Right cardiac atrium (tissue), 5 donors: ENCODE results near the gene ZNF557. TPM values are rescaled to one million over a fixed set of nuclear protein-coding genes. Genes with fewer than 3 reads are reported as not detected.
"Not testable (repeated sequence)": the region's sequence is repeated elsewhere in the genome, so short reads cannot be mapped to it uniquely, and the experiment has no call there.

Experiments
- ATAC-seq, 2 donors: fragments of 200-7000 bp; cut with Tn5 transposase; one replicate each; pipeline versions ENCODE4 v1.8.0 to v1.9.1; 2020; ENCODE audit warnings: moderate library complexity in 2 of 2, mild to moderate bottlenecking in 1 of 2
- DNase-seq, 3 donors: peaks; one replicate each; pipeline ENCODE4 v3.0.0-alpha.2; 2020
- H3K27ac ChIP-seq: one replicate; pipeline ENCODE4 v1.5.1; 2013; ENCODE audit warnings: mild to moderate bottlenecking, low read length, control low read depth, moderate library complexity
- H3K27me3 ChIP-seq: one replicate; pipeline ENCODE4 v1.6.1; 2013; ENCODE audit not compliant: control insufficient read depth, insufficient read depth
- H3K4me1 ChIP-seq: one replicate; pipeline ENCODE4 v1.6.1; 2013; ENCODE audit warnings: low read length; ENCODE audit not compliant: control insufficient read depth, insufficient read depth
- H3K4me3 ChIP-seq: one replicate; pipeline ENCODE4 v1.5.1; 2013; ENCODE audit warnings: low read length, control low read depth
- H3K9me3 ChIP-seq: one replicate; pipeline ENCODE4 v1.6.1; 2013; ENCODE audit warnings: low read length; ENCODE audit not compliant: control insufficient read depth
- WGBS: extraction: QIAGEN DNeasy Blood & Tissue Kit; methylation state at CpG from one replicate; pipeline ENCODE4 v1.1.7; 2013; 5-methylcytosine and 5-hydroxymethylcytosine counted together
- intact Hi-C, 4 donors: fragments of 100-400 bp; cut with DNase I; formaldehyde crosslinking; loops; one replicate each; pipeline versions ENCODE4 v1.11.0 to v1.14.0; 2022 to 2023
- long read RNA-seq, 4 donors: library from polyadenylated mRNA; unstranded; transcript quantifications; one replicate each; pipeline ENCODE4 v2.0.0, GENCODE V29; 2020 to 2021
- polyA plus RNA-seq: library from polyadenylated mRNA; stranded (reverse); fragments of 200-250 nt; gene quantifications from one replicate; pipeline ENCODE4 v1.2.3, GENCODE V29; 2013
- total RNA-seq, 4 donors: library from RNA; stranded (reverse); fragmentation: NEBNext Ultra II Directional; extraction: Animal tissue kit (Norgen Biotek cat#: 25700); gene quantifications; one replicate each; pipeline ENCODE4 v1.2.1, GENCODE V29; 2021
- donor health status: healthy with polysubstance abuse.
- donor health status: DM: no; HTN: yes; CAD: no.
- donor health status: DM: no; HTN: no; CAD: no.
- donor health status: DM: no; HTN: yes; CAD: no; lungs with severe emphysema.
- donor health status: DM: yes; HTN: yes; CAD: no.

ZNF557 gene
- total RNA-seq (1 to 10 TPM; 4.8 to 5.8 (median 5.0) TPM), polyA plus RNA-seq (2.3 TPM)
- long read RNA-seq, donor 1, full-length matches to known transcripts, result 4 of 7 reads
- long read RNA-seq, donor 1, partial matches to known transcripts, result 1 of 7 reads
- long read RNA-seq, donor 1, other reads (novel, unspliced or antisense), result 2 of 7 reads
- long read RNA-seq, donor 2, full-length matches to known transcripts, result 4 of 5 reads
- long read RNA-seq, donor 2, partial matches to known transcripts, result 0 of 5 reads
- long read RNA-seq, donor 2, other reads (novel, unspliced or antisense), result 1 of 5 reads
- long read RNA-seq, donor 3, full-length matches to known transcripts, result 9 of 15 reads
- long read RNA-seq, donor 3, partial matches to known transcripts, result 1 of 15 reads
- long read RNA-seq, donor 3, other reads (novel, unspliced or antisense), result 5 of 15 reads
- long read RNA-seq, donor 4, result 0 reads

DNA sequence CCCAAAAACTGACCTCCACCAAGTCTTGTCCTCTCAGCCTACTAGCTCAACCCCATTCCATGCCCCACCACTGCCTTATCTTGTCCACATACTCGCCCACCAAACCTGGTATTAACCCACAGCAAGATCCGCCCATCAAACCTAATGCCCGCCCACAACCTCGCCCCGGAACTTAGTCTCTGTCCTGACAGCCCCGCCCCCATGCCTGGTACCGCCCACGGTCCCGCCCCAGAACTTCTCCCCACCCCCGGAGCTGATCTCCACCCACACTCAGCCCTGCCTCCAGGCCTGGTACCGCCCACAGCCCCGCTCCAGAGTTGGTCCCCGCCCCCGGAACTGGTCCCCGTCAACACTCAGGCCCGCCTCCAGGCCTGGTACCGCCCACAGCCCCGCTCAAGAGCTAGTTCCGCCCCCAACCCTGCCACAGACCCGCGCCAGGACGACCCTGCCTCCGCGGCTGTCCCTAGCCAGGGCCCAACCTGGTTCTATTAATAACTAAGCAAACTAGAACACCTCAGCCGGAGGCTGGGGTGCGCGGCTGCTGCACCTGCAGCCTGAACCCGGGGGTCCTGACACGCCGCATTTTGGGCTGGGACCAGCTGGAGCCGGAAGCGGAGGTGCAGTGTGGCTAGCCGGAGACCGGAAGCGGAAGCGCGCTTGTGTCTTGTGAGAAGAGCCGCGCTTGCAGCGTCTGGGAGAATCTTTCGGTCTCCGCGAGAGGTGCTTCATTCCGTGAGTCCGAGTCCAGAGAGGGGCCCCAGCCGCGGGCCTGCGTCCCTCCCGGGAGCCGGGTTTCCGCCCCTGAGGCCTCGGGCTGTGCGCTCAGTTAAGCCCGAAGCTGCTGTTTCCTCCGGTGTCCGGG is at the start of gene ZNF557:
ZNF557 (plus strand) TSS at position 662 of the 862 bp plus-strand sequence. CDS start 5,372 bp downstream, outside the sequence.
- intact Hi-C loops, result no loop called here
- Histone ChIP-seq H3K9me3 (peaks cover 2% of the 10 kb centered on the region), H3K4me1 (peaks cover 3% of the 10 kb centered on the region), H3K4me3 (peak within 1 kb of the TSS; percentile 86), H3K27me3 (no peaks in the 10 kb centered on the region), H3K27ac (peak within 1 kb of the TSS; percentile 49)
- peak; percentile 99 to 100 (median 100) for DNase-seq
- 1% methylated on average over 56 of the region's 56 CpGs for WGBS
- ATAC-seq, result peak; percentile 100

DNA sequence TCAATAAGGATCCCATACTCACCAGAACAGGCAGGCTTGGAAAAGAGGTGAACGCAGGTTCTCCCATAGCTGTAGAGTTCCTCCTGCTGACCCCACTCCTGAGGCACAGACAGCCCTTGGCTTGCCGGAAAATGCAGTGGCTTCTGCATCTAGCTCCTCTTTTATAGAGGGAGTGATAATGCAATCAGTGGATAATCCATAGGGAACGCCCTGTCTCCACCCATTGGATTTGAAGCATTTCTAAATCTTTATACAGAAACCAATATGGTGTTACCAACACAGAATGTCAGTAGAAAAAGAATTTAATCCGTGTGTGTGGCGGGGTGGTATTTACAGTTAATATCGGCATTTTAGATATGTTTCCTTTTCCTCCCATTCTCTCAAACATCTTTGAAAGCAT is 48.2 kb upstream of the ZNF557 start, which contains the start of gene MBD3L2B:
MBD3L2B (minus strand) TSS at position 101 of the 400 bp plus-strand sequence; CDS start at position 67, 34 bp downstream.
- H3K9me3 ChIP-seq, H3K4me3 ChIP-seq, H3K4me1 ChIP-seq, intact Hi-C loops, H3K27me3 ChIP-seq, DNase-seq, ATAC-seq, H3K27ac ChIP-seq: not testable (repeated sequence)
- WGBS, result no CpG with 5 or more reads among the region's 6 CpGs

DNA sequence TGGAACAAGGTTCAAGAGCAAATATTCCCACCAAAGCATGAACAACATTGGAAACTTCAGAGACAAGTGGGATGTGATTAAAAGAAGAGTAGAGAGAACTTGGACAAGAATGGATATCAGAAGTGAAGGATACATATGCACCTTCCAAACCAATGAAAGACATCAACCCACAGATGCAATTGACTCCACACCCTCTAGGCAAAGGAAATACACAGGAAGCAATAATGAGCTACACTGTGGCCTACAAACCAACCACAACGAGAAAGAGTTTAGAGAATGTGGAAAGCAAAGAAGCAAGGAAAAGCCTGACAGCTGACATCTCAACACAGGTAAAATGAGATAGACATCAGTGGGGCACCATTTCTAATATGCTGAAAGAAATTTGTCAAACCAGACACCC is 40.7 kb upstream of the ZNF557 start:
- WGBS, result no CpG with 5 or more reads among the region's 1 CpG
- ATAC-seq, H3K4me3 ChIP-seq, H3K4me1 ChIP-seq, DNase-seq, intact Hi-C loops, H3K27me3 ChIP-seq, H3K27ac ChIP-seq, H3K9me3 ChIP-seq: not testable (repeated sequence)

DNA sequence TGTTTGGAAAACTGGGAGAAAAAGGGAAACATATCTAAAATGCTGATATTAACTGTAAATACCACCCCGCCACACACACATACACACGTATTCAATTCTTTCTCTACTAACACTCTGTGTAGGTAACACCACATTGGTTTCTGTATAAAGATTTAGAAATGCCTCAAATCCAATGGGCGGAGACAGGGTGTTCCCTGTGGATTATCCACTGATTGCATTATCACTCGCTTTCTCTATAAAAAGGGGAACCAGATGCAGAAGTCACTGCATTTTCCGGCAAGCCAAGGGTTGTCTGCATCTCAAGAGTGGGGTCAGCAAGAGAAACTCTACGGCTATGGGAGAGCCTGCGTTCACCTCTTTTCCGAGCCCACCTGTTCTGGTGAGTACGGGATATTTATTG is 39.2 kb upstream of the ZNF557 start, which contains the start of gene MBD3L5:
MBD3L5 (plus strand) TSS at position 301 of the 400 bp plus-strand sequence; CDS start at position 335, 34 bp downstream.
- H3K27me3 ChIP-seq, H3K4me3 ChIP-seq, H3K9me3 ChIP-seq, H3K27ac ChIP-seq, ATAC-seq, H3K4me1 ChIP-seq, DNase-seq, intact Hi-C loops: not testable (repeated sequence)
- WGBS, result no CpG with 5 or more reads among the region's 9 CpGs

DNA sequence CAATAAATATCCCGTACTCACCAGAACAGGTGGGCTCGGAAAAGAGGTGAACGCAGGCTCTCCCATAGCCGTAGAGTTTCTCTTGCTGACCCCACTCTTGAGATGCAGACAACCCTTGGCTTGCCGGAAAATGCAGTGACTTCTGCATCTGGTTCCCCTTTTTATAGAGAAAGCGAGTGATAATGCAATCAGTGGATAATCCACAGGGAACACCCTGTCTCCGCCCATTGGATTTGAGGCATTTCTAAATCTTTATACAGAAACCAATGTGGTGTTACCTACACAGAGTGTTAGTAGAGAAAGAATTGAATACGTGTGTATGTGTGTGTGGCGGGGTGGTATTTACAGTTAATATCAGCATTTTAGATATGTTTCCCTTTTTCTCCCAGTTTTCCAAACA is 29.4 kb upstream of the ZNF557 start, which contains the start of gene MBD3L4:
MBD3L4 (minus strand) TSS at position 101 of the 400 bp plus-strand sequence; CDS start at position 66, 35 bp downstream.
- H3K9me3 ChIP-seq, H3K27ac ChIP-seq, H3K4me1 ChIP-seq, ATAC-seq, H3K27me3 ChIP-seq, DNase-seq, intact Hi-C loops, H3K4me3 ChIP-seq: not testable (repeated sequence)
- whole genome bisulfite sequencing, result no CpG with 5 or more reads among the region's 9 CpGs

DNA sequence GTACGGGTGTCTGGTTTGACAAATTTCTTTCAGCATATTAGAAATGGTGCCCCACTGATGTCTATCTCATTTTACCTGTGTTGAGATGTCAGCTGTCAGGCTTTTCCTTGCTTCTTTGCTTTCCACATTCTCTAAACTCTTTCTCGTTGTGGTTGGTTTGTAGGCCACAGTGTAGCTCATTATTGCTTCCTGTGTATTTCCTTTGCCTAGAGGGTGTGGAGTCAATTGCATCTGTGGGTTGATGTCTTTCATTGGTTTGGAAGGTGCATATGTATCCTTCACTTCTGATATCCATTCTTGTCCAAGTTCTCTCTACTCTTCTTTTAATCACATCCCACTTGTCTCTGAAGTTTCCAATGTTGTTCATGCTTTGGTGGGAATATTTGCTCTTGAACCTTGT is 27.9 kb upstream of the ZNF557 start:
- H3K9me3 ChIP-seq, H3K4me1 ChIP-seq, H3K27me3 ChIP-seq, DNase-seq, H3K4me3 ChIP-seq, intact Hi-C loops, H3K27ac ChIP-seq, ATAC-seq: not testable (repeated sequence)
- no CpG with 5 or more reads among the region's 2 CpGs for WGBS

DNA sequence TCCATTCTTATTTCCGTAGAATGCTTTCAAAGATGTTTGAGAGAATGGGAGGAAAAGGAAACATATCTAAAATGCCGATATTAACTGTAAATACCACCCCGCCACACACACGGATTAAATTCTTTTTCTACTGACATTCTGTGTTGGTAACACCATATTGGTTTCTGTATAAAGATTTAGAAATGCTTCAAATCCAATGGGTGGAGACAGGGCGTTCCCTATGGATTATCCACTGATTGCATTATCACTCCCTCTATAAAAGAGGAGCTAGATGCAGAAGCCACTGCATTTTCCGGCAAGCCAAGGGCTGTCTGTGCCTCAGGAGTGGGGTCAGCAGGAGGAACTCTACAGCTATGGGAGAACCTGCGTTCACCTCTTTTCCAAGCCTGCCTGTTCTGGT is 20.5 kb upstream of the ZNF557 start, which contains the start of gene MBD3L2:
MBD3L2 (plus strand) TSS at position 301 of the 400 bp plus-strand sequence; CDS start at position 354, 53 bp downstream.
- WGBS, result no CpG with 5 or more reads among the region's 7 CpGs
- DNase-seq, H3K9me3 ChIP-seq, intact Hi-C loops, H3K27me3 ChIP-seq, H3K4me1 ChIP-seq, H3K27ac ChIP-seq, H3K4me3 ChIP-seq, ATAC-seq: not testable (repeated sequence)

DNA sequence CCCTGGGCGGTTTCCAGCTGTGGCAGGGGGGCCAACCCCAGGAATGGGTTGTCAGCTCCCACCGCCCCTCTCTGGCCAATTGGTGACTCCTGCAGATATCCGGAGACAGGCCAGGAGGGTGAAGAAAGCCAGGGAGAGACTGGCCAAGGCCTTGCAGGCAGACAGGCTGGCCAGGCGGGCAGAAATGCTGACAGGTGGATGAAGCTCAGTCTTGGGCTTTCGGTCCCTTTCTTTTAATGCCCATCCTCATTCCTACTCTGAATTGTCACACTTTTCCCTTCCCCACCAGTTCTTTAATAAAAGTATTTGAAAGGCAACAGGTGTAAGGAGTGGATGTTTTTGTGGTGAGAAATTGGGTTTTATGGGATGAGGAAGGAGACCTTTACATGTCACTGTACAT is 18.1 kb upstream of the ZNF557 start:
- ATAC-seq, H3K4me3 ChIP-seq, H3K4me1 ChIP-seq, intact Hi-C loops, H3K9me3 ChIP-seq, H3K27me3 ChIP-seq, H3K27ac ChIP-seq: not testable (repeated sequence)
- DNase-seq, result peak in 1 of 3 donors; percentile 30
- WGBS, result 89% methylated on average over 2 of the region's 5 CpGs

DNA sequence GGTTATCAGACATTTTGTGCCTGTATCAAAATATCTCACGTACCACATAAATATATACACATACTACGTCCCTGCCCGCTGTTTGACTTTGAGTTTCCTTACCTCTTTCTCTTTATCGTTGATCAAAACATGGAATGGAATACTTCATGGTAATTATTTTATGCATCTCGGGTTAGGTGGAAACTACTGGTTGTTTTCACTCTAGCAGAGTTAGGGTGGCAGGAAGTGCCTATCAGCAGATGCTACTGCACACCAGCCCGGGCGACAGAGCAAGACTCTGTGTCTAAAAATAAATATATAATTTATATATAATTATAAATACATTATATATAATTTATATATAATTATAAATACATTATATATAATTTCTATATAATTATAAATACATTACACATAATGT is 16.6 kb upstream of the ZNF557 start:
- ATAC-seq, H3K4me1 ChIP-seq, DNase-seq, H3K4me3 ChIP-seq, H3K9me3 ChIP-seq, intact Hi-C loops, H3K27me3 ChIP-seq, H3K27ac ChIP-seq: not testable (repeated sequence)
- WGBS, result 83% methylated on average over 7 of the region's 7 CpGs

DNA sequence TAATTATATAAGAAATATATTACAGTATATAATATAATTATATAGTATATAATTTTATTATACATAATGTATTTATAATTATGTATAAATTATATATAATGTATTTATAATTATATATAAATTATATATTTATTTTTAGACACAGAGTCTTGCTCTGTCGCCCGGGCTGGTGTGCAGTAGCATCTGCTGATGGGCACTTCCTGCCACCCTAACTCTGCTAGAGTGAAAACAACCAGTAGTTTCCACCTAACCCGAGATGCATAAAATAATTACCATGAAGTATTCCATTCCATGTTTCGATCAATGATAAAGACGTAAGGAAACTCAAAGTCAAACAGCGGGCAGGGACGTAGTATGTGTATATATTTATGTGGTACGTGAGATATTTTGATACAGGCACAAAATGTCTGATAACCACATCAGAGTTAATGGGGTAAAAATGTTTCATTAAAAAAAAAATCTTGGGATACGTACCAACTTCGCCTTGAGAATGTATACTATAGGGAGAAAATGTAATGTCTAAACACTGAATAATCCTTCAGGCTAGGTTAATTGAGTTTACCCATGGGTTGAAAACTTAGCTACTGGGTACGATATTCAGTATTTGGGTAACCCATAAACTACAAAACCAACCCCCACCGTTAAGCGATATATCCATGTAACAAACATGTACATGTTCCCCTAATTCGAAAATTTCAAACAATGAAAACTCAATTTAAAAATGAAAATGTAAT is 14.7 kb upstream of the ZNF557 start:
- H3K27ac ChIP-seq, H3K4me1 ChIP-seq, ATAC-seq, H3K4me3 ChIP-seq, H3K9me3 ChIP-seq, H3K27me3 ChIP-seq, intact Hi-C loops, DNase-seq: not testable (repeated sequence)
- 95% methylated on average over 12 of the region's 14 CpGs for WGBS
